GM23338 (cell line): ENCODE data around the gene ANO7. TPM values are rescaled to one million over a fixed set of nuclear protein-coding genes. Genes with fewer than 3 reads are reported as not detected.

Source experiments
- ATAC-seq: fragments of 200-7000 bp; cut with Tn5 transposase; 3 replicates; pipeline ENCODE4 v1.9.1; 2020
- DNase-seq: peaks from one replicate; pipeline ENCODE4 v3.0.0-alpha.2; 2015; ENCODE audit warnings: low spot score
- H2AFZ ChIP-seq: fragments of 200-600 bp; sonication (generic); 2 replicates; pipeline ENCODE4 v1.8.0; 2016; ENCODE audit warnings: antibody characterized with exemption, mild to moderate bottlenecking, moderate library complexity
- H3F3A ChIP-seq: fragments of 200-600 bp; sonication (generic); replicated peaks from 2 replicates; pipeline ENCODE4 v1.8.0; 2017; ENCODE audit warnings: antibody characterized with exemption, mixed run types, low read depth
- H3K27ac ChIP-seq: fragments of 200-600 bp; sonication (generic); 2 replicates; pipeline ENCODE4 v1.6.1; 2016; ENCODE audit warnings: low read depth
- H3K27me3 ChIP-seq: fragments of 200-600 bp; sonication (generic); 2 replicates; pipeline ENCODE4 v1.8.0; 2016; ENCODE audit warnings: mild to moderate bottlenecking, mixed run types, moderate library complexity; ENCODE audit not compliant: insufficient read depth
- H3K36me3 ChIP-seq: fragments of 200-600 bp; sonication (generic); 2 replicates; pipeline ENCODE4 v1.8.0; 2016; ENCODE audit warnings: mild to moderate bottlenecking; ENCODE audit not compliant: insufficient read depth
- H3K4me1 ChIP-seq: fragments of 200-600 bp; sonication (generic); 2 replicates; pipeline ENCODE4 v1.8.0; 2016; ENCODE audit warnings: mild to moderate bottlenecking, moderate library complexity; ENCODE audit not compliant: insufficient read depth
- H3K4me2 ChIP-seq: fragments of 200-600 bp; sonication (generic); 2 replicates; pipeline ENCODE4 v1.7.1; 2017; ENCODE audit warnings: mixed run types
- H3K4me3 ChIP-seq: fragments of 200-600 bp; sonication (generic); 2 replicates; pipeline ENCODE4 v1.6.1; 2016; ENCODE audit warnings: mixed run types
- H3K79me2 ChIP-seq: fragments of 200-600 bp; sonication (generic); replicated peaks from 2 replicates; pipeline ENCODE4 v1.8.0; 2017; ENCODE audit warnings: mild to moderate bottlenecking; ENCODE audit not compliant: insufficient read depth
- H3K9me2 ChIP-seq: fragments of 200-600 bp; sonication (generic); 2 replicates; pipeline ENCODE4 v1.8.0; 2017; ENCODE audit not compliant: insufficient read depth
- H4K20me1 ChIP-seq: fragments of 200-600 bp; sonication (generic); replicated peaks from 2 replicates; pipeline ENCODE4 v1.8.0; 2017; ENCODE audit warnings: mild to moderate bottlenecking; ENCODE audit not compliant: insufficient read depth
- H3K27ac Mint-ChIP-seq: 2 replicates; pipeline ENCODE4 v1.8.0; 2020; ENCODE audit warnings: inconsistent platforms, mild to moderate bottlenecking, moderate library complexity, mixed read lengths
- H3K27me3 Mint-ChIP-seq: 3 replicates; pipeline ENCODE4 v1.8.0; 2022; ENCODE audit warnings: low read depth, mild to moderate bottlenecking, moderate library complexity, mixed read lengths, inconsistent platforms; ENCODE audit not compliant: insufficient read depth, poor library complexity
- H3K36me3 Mint-ChIP-seq: 3 replicates; pipeline ENCODE4 v1.8.0; 2021; ENCODE audit warnings: low read depth, mild to moderate bottlenecking, inconsistent platforms, moderate library complexity, mixed read lengths
- H3K4me1 Mint-ChIP-seq: 3 replicates; pipeline ENCODE4 v1.8.0; 2020; ENCODE audit warnings: mild to moderate bottlenecking, inconsistent platforms, mixed read lengths
- H3K4me3 Mint-ChIP-seq: 3 replicates; pipeline ENCODE4 v1.8.0; 2021; ENCODE audit warnings: moderate library complexity, mild to moderate bottlenecking, inconsistent platforms, mixed read lengths
- H3K9me3 Mint-ChIP-seq: 3 replicates; pipeline ENCODE4 v1.8.0; 2020; ENCODE audit warnings: moderate library complexity, mild to moderate bottlenecking, inconsistent platforms, mixed read lengths
- CTCF ChIP-seq, 2 experiments: fragments of 200-600 bp in 1 of 2; sonication (generic) in 1 of 2; conservative IDR thresholded peaks; 2 replicates each; pipeline versions ENCODE4 v1.5.1 to v1.6.1; 2016 to 2017; ENCODE audit warnings: antibody characterized with exemption in 2 of 2, low read depth in 2 of 2, mild to moderate bottlenecking in 2 of 2, moderate library complexity in 1 of 2
- JUNB ChIP-seq: IDR thresholded peaks from one replicate; pipeline ENCODE4 v1.6.1; 2016; ENCODE audit warnings: antibody characterized with exemption; ENCODE audit not compliant: unreplicated experiment
- REST ChIP-seq: IDR thresholded peaks from one replicate; pipeline ENCODE4 v1.6.1; 2018; ENCODE audit warnings: antibody characterized with exemption; ENCODE audit not compliant: unreplicated experiment
- ZNF462 ChIP-seq: fragments of 250-450 bp; sonication (Bioruptor Pico); IDR thresholded peaks from 2 replicates; pipeline ENCODE4 v1.5.0; 2020; ENCODE audit warnings: mild to moderate bottlenecking, moderate library complexity
- polyA plus RNA-seq: library from polyadenylated mRNA; unstranded; fragments of >200 nt; fragmentation: Nextera tagmentation; extraction: Ambion mirVana; gene quantifications from 2 replicates; pipeline ENCODE4 v1.2.1, GENCODE V29; 2016
- total RNA-seq: library from RNA; depleted of rRNA; stranded (reverse); fragments of >200 nt; shearing (Covaris generic); gene quantifications from 2 replicates; pipeline ENCODE4 v1.2.3, GENCODE V29; 2014

ANO7 gene
- total and polyA plus RNA-seq, 2 experiments from 2014 or later: 3.6 to 5.1 TPM

- TF ChIP-seq ZNF462 (CRISPR knock-in tag) (no peak), CTCF (conservative IDR thresholded peaks at IDR 0.05; ENCODE audit: low read depth in 2 of 2) (no peak)
Measured at GRCh38 chr2:241268716-241269445, 80.4 kb downstream of the ANO7 start (continued).

GRCh38 chr2:241269707-241270520, 81.4 kb downstream of the ANO7 start:
- Mint-ChIP-seq H3K27ac (no peak overlapping the region), H3K9me3 (no peaks in the 10 kb centered on the region), H3K4me1 (peaks cover 52% of the 10 kb centered on the region), H3K36me3 (peaks cover 29% of the 10 kb centered on the region), H3K4me3 (no peak overlapping the region; the same call in 2 of the 3 replicates), H3K27me3 (peaks cover 14% of the 10 kb centered on the region)
- peaks cover 7% of the 10 kb centered on the region; the same call in 1 of the 2 replicates for H3K36me3 ChIP-seq
- no peak overlapping the region for H3K27ac ChIP-seq
- peaks cover 58% of the 10 kb centered on the region for H4K20me1 ChIP-seq
- H3F3A ChIP-seq: 0 out of 2 replicates have a peak, but pooled peaks cover 5% of the 10 kb centered on the region
- H3K27me3 ChIP-seq: no peaks in the 10 kb centered on the region
- H3K4me3 ChIP-seq: no peak overlapping the region
- DNase-seq: no peak
- H3K4me2 ChIP-seq: 0 out of 2 replicates have a peak overlapping the region, but pooled peaks have one; percentile 90
- ATAC-seq: no peak
- peaks cover 16% of the 10 kb centered on the region for H3K4me1 ChIP-seq
- H3K9me2 ChIP-seq: no peaks in the 10 kb centered on the region
- no peak overlapping the region for H2AFZ ChIP-seq
- peaks cover 90% of the 10 kb centered on the region for H3K79me2 ChIP-seq
- TF ChIP-seq JUNB: no peak
- no peak for TF ChIP-seq REST
